Mammary epithelial cell (primary cell): Measurements from ENCODE around the gene SKI.

Source experiments
- CTCF ChIP-seq, 2 donors: IDR thresholded peaks in 1 of 2; conservative IDR thresholded peaks in 1 of 2; 2 replicates each; pipeline ENCODE4 v1.5.1; 2011 to 2012; ENCODE audit warnings: inconsistent platforms in 2 of 2, low read length in 2 of 2, mild to moderate bottlenecking in 2 of 2, control low read depth in 1 of 2, low read depth in 1 of 2; ENCODE audit not compliant: insufficient read depth in 1 of 2; ENCODE audit errors: extremely low read depth in 1 of 2
- EZH2 ChIP-seq: IDR thresholded peaks from 2 replicates; pipeline ENCODE4 v1.6.1; 2012; ENCODE audit warnings: low read length, inconsistent platforms, borderline replicate concordance

- no peak for TF ChIP-seq CTCF (conservative IDR thresholded peaks at IDR 0.05 in 1 of 2, IDR thresholded peaks at IDR 0.05 in 1 of 2; ENCODE audit: extremely low read depth in 1 of 2, insufficient read depth in 1 of 2, low read depth in 1 of 2, low read length in 2 of 2)
- TF ChIP-seq EZH2 = no peak
Measured at GRCh38 chr1:2267051-2267830, 39.1 kb downstream of the SKI start.
